Measurements from ENCODE around the gene TTC33.

DNA sequence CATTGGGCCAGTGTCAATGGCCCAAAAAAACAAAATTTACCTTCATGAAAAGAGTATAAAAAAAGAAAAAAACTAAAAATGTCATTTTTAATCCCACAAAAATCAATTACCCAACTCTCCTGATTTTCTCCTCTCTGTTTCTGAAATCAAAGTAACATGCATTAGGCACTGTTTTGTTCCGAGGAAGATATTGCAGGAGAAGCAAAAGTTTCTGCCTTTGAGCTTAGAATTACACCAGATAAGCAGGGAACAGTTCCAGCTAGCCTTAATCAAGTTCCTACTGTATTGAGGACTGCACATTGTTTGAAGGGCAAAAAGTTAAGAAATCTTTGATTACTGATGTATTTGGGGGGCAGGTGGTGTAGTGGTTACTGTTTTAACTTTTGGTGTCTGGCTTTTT, 43.5 kb upstream of the TTC33 start:
- TF ChIP-seq EZH2 (IDR thresholded peaks at IDR 0.05): no peak
- TF ChIP-seq, protein P1, sequence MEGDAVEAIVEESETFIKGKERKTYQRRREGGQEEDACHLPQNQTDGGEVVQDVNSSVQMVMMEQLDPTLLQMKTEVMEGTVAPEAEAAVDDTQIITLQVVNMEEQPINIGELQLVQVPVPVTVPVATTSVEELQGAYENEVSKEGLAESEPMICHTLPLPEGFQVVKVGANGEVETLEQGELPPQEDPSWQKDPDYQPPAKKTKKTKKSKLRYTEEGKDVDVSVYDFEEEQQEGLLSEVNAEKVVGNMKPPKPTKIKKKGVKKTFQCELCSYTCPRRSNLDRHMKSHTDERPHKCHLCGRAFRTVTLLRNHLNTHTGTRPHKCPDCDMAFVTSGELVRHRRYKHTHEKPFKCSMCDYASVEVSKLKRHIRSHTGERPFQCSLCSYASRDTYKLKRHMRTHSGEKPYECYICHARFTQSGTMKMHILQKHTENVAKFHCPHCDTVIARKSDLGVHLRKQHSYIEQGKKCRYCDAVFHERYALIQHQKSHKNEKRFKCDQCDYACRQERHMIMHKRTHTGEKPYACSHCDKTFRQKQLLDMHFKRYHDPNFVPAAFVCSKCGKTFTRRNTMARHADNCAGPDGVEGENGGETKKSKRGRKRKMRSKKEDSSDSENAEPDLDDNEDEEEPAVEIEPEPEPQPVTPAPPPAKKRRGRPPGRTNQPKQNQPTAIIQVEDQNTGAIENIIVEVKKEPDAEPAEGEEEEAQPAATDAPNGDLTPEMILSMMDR (IDR thresholded peaks at IDR 0.05): no peak
